Neural cell (in vitro differentiated cells): ENCODE data around the gene EFCAB6. TPM values are rescaled to one million over a fixed set of nuclear protein-coding genes. Genes with fewer than 3 reads are reported as not detected.

Experiments used
- H2AFZ ChIP-seq: fragments of 200-600, 300-800 bp; sonication (generic), shearing (Covaris generic); 2 replicates; pipeline ENCODE4 v1.6.0; 2014; ENCODE audit warnings: low read depth, mild to moderate bottlenecking, antibody characterized with exemption, low read length, moderate library complexity
- H3F3A ChIP-seq: fragments of 200-600 bp; shearing (Covaris generic); 2 replicates; pipeline ENCODE4 v1.6.1; 2016; ENCODE audit warnings: mild to moderate bottlenecking, moderate library complexity, mixed read lengths, antibody characterized with exemption, low read length; ENCODE audit not compliant: insufficient read depth, poor library complexity, severe bottlenecking
- H3K27ac ChIP-seq: fragments of 200-600, 300-800 bp; sonication (generic), shearing (Covaris generic); 2 replicates; pipeline ENCODE4 v1.5.1; 2014; ENCODE audit warnings: mild to moderate bottlenecking, low read length, moderate library complexity
- H3K27me3 ChIP-seq: fragments of 300-800, 200-600 bp; sonication (generic), shearing (Covaris generic); 2 replicates; pipeline ENCODE4 v1.6.0; 2014; ENCODE audit warnings: mild to moderate bottlenecking, low read depth, low read length, moderate library complexity; ENCODE audit not compliant: insufficient read depth
- H3K36me3 ChIP-seq: fragments of 300-800, 200-600 bp; sonication (generic), shearing (Covaris generic); 2 replicates; pipeline ENCODE4 v1.5.1; 2014; ENCODE audit warnings: mild to moderate bottlenecking, antibody characterized with exemption, low read length, moderate library complexity; ENCODE audit not compliant: insufficient read depth
- H3K4me2 ChIP-seq: fragments of 300-800, 200-600 bp; sonication (generic), shearing (Covaris generic); 2 replicates; pipeline ENCODE4 v1.6.0; 2014; ENCODE audit warnings: mild to moderate bottlenecking, low read length
- H3K4me3 ChIP-seq: fragments of 300-800, 200-600 bp; sonication (generic), shearing (Covaris generic); 2 replicates; pipeline ENCODE4 v1.5.1; 2014; ENCODE audit warnings: mild to moderate bottlenecking, low read length, moderate library complexity
- H3K79me2 ChIP-seq: fragments of 200-600 bp; shearing (Covaris generic); replicated peaks from 2 replicates; pipeline ENCODE4 v1.6.0; 2014; ENCODE audit warnings: mild to moderate bottlenecking, low read length, moderate library complexity; ENCODE audit not compliant: insufficient read depth
- H3K9ac ChIP-seq: fragments of 300-800, 200-600 bp; sonication (generic), shearing (Covaris generic); 2 replicates; pipeline ENCODE4 v1.6.1; 2016; ENCODE audit warnings: mild to moderate bottlenecking, low read length, mixed read lengths
- H3K9me2 ChIP-seq: fragments of 200-600 bp; shearing (Covaris generic); 2 replicates; pipeline ENCODE4 v1.6.1; 2016; ENCODE audit warnings: mild to moderate bottlenecking, low read length, mixed read lengths; ENCODE audit not compliant: insufficient read depth
- H3K9me3 ChIP-seq: fragments of 200-600, 300-800 bp; sonication (generic), shearing (Covaris generic); 2 replicates; pipeline ENCODE4 v1.6.1; 2016; ENCODE audit warnings: mild to moderate bottlenecking, mixed run types, low read length, moderate library complexity, mixed read lengths
- H4K20me1 ChIP-seq: fragments of 200-600 bp; shearing (Covaris generic); 2 replicates; pipeline ENCODE4 v1.6.1; 2016; ENCODE audit warnings: mild to moderate bottlenecking, mixed run types; ENCODE audit not compliant: insufficient read depth
- EP300 ChIP-seq: fragments of 450-650 bp; conservative IDR thresholded peaks from 2 replicates; pipeline ENCODE4 v1.6.1; 2014; ENCODE audit warnings: antibody characterized with exemption, mild to moderate bottlenecking, moderate library complexity; ENCODE audit not compliant: poor library complexity, severe bottlenecking
- EZH2 ChIP-seq: fragments of 200-600, 300-800 bp; shearing (Covaris generic), sonication (generic); IDR thresholded peaks from 2 replicates; pipeline ENCODE4 v1.6.1; 2014; ENCODE audit warnings: antibody characterized with exemption, low read length, borderline replicate concordance, mild to moderate bottlenecking; ENCODE audit not compliant: insufficient read depth, poor library complexity, severe bottlenecking
- MXI1 ChIP-seq: fragments of 450-650 bp; conservative IDR thresholded peaks from 2 replicates; pipeline ENCODE4 v1.6.1; 2014; ENCODE audit warnings: antibody characterized with exemption, mild to moderate bottlenecking; ENCODE audit not compliant: poor library complexity, severe bottlenecking
- POLR2AphosphoS5 ChIP-seq: IDR thresholded peaks from 2 replicates; pipeline ENCODE4 v1.6.1; 2012
- RAD21 ChIP-seq: fragments of 450-650 bp; conservative IDR thresholded peaks from 2 replicates; pipeline ENCODE4 v1.6.1; 2014; ENCODE audit warnings: antibody characterized with exemption, mild to moderate bottlenecking, moderate library complexity
- SMC3 ChIP-seq: fragments of 450-650 bp; conservative IDR thresholded peaks from 2 replicates; pipeline ENCODE4 v1.6.1; 2014; ENCODE audit warnings: antibody characterized with exemption, mild to moderate bottlenecking, moderate library complexity; ENCODE audit not compliant: poor library complexity
- TAF1 ChIP-seq: IDR thresholded peaks from 2 replicates; pipeline ENCODE4 v1.6.1; 2012; ENCODE audit warnings: low read depth
- polyA plus RNA-seq: library from polyadenylated mRNA; depleted of rRNA; stranded (reverse); fragments of >200 nt; gene quantifications from 2 replicates; pipeline ENCODE4 v1.2.3, GENCODE V29; 2014
- TF ChIP-seq, protein P1 (sequence below): IDR thresholded peaks from 2 replicates; pipeline ENCODE4 v1.6.1; 2012; ENCODE audit warnings: borderline replicate concordance
- TF ChIP-seq, protein P2 (sequence below): fragments of 450-650 bp; IDR thresholded peaks from 2 replicates; pipeline ENCODE4 v1.5.1; 2014; ENCODE audit warnings: antibody characterized with exemption, mild to moderate bottlenecking, moderate library complexity; ENCODE audit not compliant: poor library complexity, severe bottlenecking

EFCAB6 gene
- polyA plus RNA-seq, 1 donor from 2014 or later = 1.4 TPM

DNA sequence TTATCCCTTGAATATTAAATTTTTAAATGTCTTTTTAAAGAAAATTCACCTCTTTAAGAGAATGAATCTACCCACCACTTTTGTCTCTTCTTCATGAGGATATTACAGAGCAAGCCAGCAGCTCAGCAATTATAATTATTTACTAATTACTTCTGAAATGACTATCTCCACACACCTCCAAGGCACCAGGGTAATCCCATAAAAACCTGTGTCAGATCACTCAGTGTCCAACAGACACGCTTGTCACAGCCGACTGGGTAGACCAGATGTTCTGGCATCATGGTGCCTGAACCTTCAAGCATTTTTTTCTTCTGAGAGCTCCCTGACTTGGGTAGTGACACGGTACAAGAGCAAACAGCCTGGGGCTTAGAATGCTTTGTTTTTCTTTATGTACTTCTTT, 61.4 kb downstream of the EFCAB6 start:
- no peaks in the 10 kb centered on the region for H3K9me2 ChIP-seq
- no peaks in the 10 kb centered on the region for H4K20me1 ChIP-seq
- no peaks in the 10 kb centered on the region for H3K9me3 ChIP-seq
- TF ChIP-seq, protein P1, sequence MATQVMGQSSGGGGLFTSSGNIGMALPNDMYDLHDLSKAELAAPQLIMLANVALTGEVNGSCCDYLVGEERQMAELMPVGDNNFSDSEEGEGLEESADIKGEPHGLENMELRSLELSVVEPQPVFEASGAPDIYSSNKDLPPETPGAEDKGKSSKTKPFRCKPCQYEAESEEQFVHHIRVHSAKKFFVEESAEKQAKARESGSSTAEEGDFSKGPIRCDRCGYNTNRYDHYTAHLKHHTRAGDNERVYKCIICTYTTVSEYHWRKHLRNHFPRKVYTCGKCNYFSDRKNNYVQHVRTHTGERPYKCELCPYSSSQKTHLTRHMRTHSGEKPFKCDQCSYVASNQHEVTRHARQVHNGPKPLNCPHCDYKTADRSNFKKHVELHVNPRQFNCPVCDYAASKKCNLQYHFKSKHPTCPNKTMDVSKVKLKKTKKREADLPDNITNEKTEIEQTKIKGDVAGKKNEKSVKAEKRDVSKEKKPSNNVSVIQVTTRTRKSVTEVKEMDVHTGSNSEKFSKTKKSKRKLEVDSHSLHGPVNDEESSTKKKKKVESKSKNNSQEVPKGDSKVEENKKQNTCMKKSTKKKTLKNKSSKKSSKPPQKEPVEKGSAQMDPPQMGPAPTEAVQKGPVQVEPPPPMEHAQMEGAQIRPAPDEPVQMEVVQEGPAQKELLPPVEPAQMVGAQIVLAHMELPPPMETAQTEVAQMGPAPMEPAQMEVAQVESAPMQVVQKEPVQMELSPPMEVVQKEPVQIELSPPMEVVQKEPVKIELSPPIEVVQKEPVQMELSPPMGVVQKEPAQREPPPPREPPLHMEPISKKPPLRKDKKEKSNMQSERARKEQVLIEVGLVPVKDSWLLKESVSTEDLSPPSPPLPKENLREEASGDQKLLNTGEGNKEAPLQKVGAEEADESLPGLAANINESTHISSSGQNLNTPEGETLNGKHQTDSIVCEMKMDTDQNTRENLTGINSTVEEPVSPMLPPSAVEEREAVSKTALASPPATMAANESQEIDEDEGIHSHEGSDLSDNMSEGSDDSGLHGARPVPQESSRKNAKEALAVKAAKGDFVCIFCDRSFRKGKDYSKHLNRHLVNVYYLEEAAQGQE = no peak
- TF ChIP-seq EZH2 (no peak), MXI1 (no peak), SMC3 (no peak), EP300 (no peak)
- H3K4me3 ChIP-seq = peak overlapping the region; percentile 32
- no peak overlapping the region for H3K9ac ChIP-seq
- H3K36me3 ChIP-seq = no peaks in the 10 kb centered on the region
- no peaks in the 10 kb centered on the region for H3F3A ChIP-seq
- H3K27me3 ChIP-seq = no peaks in the 10 kb centered on the region
- H3K4me2 ChIP-seq = peak overlapping the region; percentile 9
- H3K79me2 ChIP-seq = no peaks in the 10 kb centered on the region
- peak overlapping the region; percentile 28 for H3K27ac ChIP-seq
- H2AFZ ChIP-seq = no peak overlapping the region

DNA sequence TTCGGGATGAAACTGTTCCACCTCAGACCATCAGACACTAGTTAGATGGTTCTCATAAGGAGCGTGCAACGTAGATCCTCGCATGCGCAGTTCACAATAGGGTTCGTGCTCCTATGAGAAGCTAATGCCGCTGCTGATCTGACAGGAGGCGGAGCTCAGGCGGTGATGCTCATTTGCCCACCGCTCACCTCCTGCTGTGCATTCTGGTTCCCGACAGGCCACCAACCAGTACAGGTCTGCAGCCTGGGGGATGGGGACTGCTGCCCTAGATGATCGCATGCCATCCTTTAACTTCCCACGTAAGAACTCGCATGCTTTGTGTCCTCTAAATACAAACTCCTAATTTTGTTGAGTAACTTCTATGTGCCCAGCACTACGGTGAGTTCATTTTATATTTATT, 62.6 kb downstream of the EFCAB6 start:
- no peaks in the 10 kb centered on the region for H3K79me2 ChIP-seq
- H3K9me2 ChIP-seq = no peaks in the 10 kb centered on the region
- no peaks in the 10 kb centered on the region for H3K9me3 ChIP-seq
- no peak overlapping the region for H3K4me3 ChIP-seq
- no peaks in the 10 kb centered on the region for H3K36me3 ChIP-seq
- no peak overlapping the region for H3K4me2 ChIP-seq
- no peaks in the 10 kb centered on the region for H3F3A ChIP-seq
- TF ChIP-seq, protein P1 = no peak
- TF ChIP-seq MXI1 (no peak), RAD21 (no peak), TAF1 (no peak), SMC3 (no peak), POLR2AphosphoS5 (no peak), EZH2 (no peak), EP300 (no peak)
- TF ChIP-seq, protein P2, sequence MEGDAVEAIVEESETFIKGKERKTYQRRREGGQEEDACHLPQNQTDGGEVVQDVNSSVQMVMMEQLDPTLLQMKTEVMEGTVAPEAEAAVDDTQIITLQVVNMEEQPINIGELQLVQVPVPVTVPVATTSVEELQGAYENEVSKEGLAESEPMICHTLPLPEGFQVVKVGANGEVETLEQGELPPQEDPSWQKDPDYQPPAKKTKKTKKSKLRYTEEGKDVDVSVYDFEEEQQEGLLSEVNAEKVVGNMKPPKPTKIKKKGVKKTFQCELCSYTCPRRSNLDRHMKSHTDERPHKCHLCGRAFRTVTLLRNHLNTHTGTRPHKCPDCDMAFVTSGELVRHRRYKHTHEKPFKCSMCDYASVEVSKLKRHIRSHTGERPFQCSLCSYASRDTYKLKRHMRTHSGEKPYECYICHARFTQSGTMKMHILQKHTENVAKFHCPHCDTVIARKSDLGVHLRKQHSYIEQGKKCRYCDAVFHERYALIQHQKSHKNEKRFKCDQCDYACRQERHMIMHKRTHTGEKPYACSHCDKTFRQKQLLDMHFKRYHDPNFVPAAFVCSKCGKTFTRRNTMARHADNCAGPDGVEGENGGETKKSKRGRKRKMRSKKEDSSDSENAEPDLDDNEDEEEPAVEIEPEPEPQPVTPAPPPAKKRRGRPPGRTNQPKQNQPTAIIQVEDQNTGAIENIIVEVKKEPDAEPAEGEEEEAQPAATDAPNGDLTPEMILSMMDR = no peak
- H3K27me3 ChIP-seq = no peaks in the 10 kb centered on the region
- H4K20me1 ChIP-seq = no peaks in the 10 kb centered on the region
- no peak overlapping the region for H3K27ac ChIP-seq
- H2AFZ ChIP-seq = no peak overlapping the region
- no peak overlapping the region for H3K9ac ChIP-seq
